LNCAP (cell line): ENCODE measurements around the gene BCL2.

Experiments
- CTCF ChIP-seq: fragments of 450-650 bp; IDR thresholded peaks from 2 replicates; pipeline ENCODE4 v1.5.1; 2017; ENCODE audit warnings: mild to moderate bottlenecking

The BCL2 gene

GRCh38 chr18:63162271-63163014 is 157.1 kb downstream of the BCL2 start:
- TF ChIP-seq CTCF = no peak

GRCh38 chr18:63161761-63162195 is 157.8 kb downstream of the BCL2 start:
- TF ChIP-seq CTCF = no peak

- TF ChIP-seq CTCF = no peak
These were observed 158.4 kb downstream of the BCL2 start for GRCh38 chr18:63161032-63161760.

GRCh38 chr18:63160172-63160995 is 159.2 kb downstream of the BCL2 start:
- TF ChIP-seq CTCF = no peak

GRCh38 chr18:63159590-63159989 is 160.0 kb downstream of the BCL2 start:
- no peak for TF ChIP-seq CTCF

- no peak for TF ChIP-seq CTCF
These were observed 160.8 kb downstream of the BCL2 start for GRCh38 chr18:63158676-63159291.

GRCh38 chr18:63158012-63158631 is 161.4 kb downstream of the BCL2 start:
- TF ChIP-seq CTCF = no peak
